Measurements from ENCODE around the gene PLIN4.
A peak's percentile ranks its signal among the peaks of the same experiment; 100 is the strongest.

The PLIN4 gene

GRCh38 chr19:4488496-4488895 lies 29.8 kb downstream of the PLIN4 start:
- DNase-seq = no peak

- no peak for DNase-seq
These were observed 30.7 kb downstream of the PLIN4 start for GRCh38 chr19:4487572-4487971.

- no peak for DNase-seq
These were observed 34.9 kb downstream of the PLIN4 start for GRCh38 chr19:4483385-4483784.

- no peak for DNase-seq
These were observed 35.4 kb downstream of the PLIN4 start for GRCh38 chr19:4482721-4483364.

GRCh38 chr19:4477034-4477801 lies 41.1 kb downstream of the PLIN4 start:
- no peak for DNase-seq

GRCh38 chr19:4474514-4475022 lies 43.7 kb downstream of the PLIN4 start:
- no peak for DNase-seq

- no peak for DNase-seq
These were observed 44.3 kb downstream of the PLIN4 start for GRCh38 chr19:4473763-4474513.

GRCh38 chr19:4473011-4473762 lies 45.1 kb downstream of the PLIN4 start:
- no peak for DNase-seq

- DNase-seq = no peak
These were observed 45.9 kb downstream of the PLIN4 start, which contains the start of gene HDGFL2 for GRCh38 chr19:4472174-4472974. Gene HDGFL2 (plus strand): TSS chr19:4472297. CDS start chr19:4472351, 54 bp downstream.

GRCh38 chr19:4471403-4472173 lies 46.7 kb downstream of the PLIN4 start:
- peak; percentile 92 for DNase-seq

GRCh38 chr19:4467835-4468234 lies 50.5 kb downstream of the PLIN4 start:
- no peak for DNase-seq

GRCh38 chr19:4464815-4465581 lies 53.3 kb downstream of the PLIN4 start:
- no peak for DNase-seq

- peak; percentile 94 for DNase-seq
These were observed 60.5 kb downstream of the PLIN4 start, which contains the start of gene UBXN6 for GRCh38 chr19:4457654-4458395. Gene UBXN6 (minus strand): TSS chr19:4457794. CDS start chr19:4457697, 97 bp downstream.

- DNase-seq = peak; percentile 36
These were observed 61.2 kb downstream of the PLIN4 start for GRCh38 chr19:4456843-4457653.

GRCh38 chr19:4456476-4456842 lies 61.8 kb downstream of the PLIN4 start:
- no peak for DNase-seq

- DNase-seq = no peak
These were observed 62.4 kb downstream of the PLIN4 start for GRCh38 chr19:4455719-4456475.

All from activated T-cell treated with anti-CD3 and anti-CD28 coated beads for 4 hours (primary cell).